ENCODE results near the gene KRR1. TPM values are rescaled to one million over a fixed set of nuclear protein-coding genes. Genes with fewer than 3 reads are reported as not detected.
"Not testable (repeated sequence)": the region's sequence is repeated elsewhere in the genome, so short reads cannot be mapped to it uniquely, and the experiment has no call there.

KRR1 gene
- total RNA-seq, 1 experiment from 2014 or later: 41.6 TPM

- no peaks in the 10 kb centered on the region for H3F3A ChIP-seq (ENCODE audit: insufficient read depth, low read depth)
- H3K4me1 ChIP-seq (replicated peaks; ENCODE audit: insufficient read depth): no peaks in the 10 kb centered on the region; the same call in 1 of the 2 replicates
- no peak overlapping the region for H3K27ac ChIP-seq
- H3K79me2 ChIP-seq (ENCODE audit: low read depth): no peaks in the 10 kb centered on the region
- H4K20me1 ChIP-seq (ENCODE audit: insufficient read depth): no peaks in the 10 kb centered on the region
- no peaks in the 10 kb centered on the region for H3K27me3 ChIP-seq (ENCODE audit: insufficient read depth, low read depth)
- no TSS peak for BruUV-seq (replicated peaks)
- H3K4me3 ChIP-seq: no peak overlapping the region
- H3K9me3 ChIP-seq (ENCODE audit: insufficient read depth, low read depth): 0 out of 2 replicates have a peak, but pooled peaks cover 4% of the 10 kb centered on the region
- CTCF ChIA-PET: no interaction called here
- no peaks in the 10 kb centered on the region for H3K36me3 ChIP-seq (ENCODE audit: low read depth)
- H3K4me2 ChIP-seq: no peak overlapping the region
- peak overlapping the region; percentile 42; the same call in 1 of the 2 replicates for H2AFZ ChIP-seq
- DNase-seq: peak; percentile 3 to 40
- no peaks in the 10 kb centered on the region for H3K9me2 ChIP-seq (ENCODE audit: insufficient read depth)
- POLR2A ChIA-PET (ENCODE audit: unreplicated experiment): interaction anchor here (0.6 kb wide), 2 partner anchors 173 to 564 kb away, joined by 8 read pairs; no protein-coding TSS in a partner anchor
- intact Hi-C loops (cut with micrococcal nuclease; ENCODE audit: unreplicated experiment): loop anchor here (1.0 to 10.0 kb wide), 7 partner anchors 98 to 928 kb away; partner anchors contain the start of gene PHLDA1
- peak; percentile 82 for TF ChIP-seq CTCF (conservative IDR thresholded peaks at IDR 0.05)
- TF ChIP-seq EZH2 (IDR thresholded peaks at IDR 0.05; ENCODE audit: low read depth): no peak
Measured at GRCh38 chr12:75526655-75527511, 15.5 kb upstream of the KRR1 start.

- BruUV-seq (replicated peaks): no TSS peak
Measured at GRCh38 chr12:75525263-75525662, 13.9 kb upstream of the KRR1 start.

GRCh38 chr12:75522124-75522523, 10.7 kb upstream of the KRR1 start:
- H3K27me3 ChIP-seq (ENCODE audit: insufficient read depth, low read depth); CTCF ChIA-PET; DNase-seq; H3K4me3 ChIP-seq; H4K20me1 ChIP-seq (ENCODE audit: insufficient read depth); H3K9me3 ChIP-seq (ENCODE audit: insufficient read depth, low read depth); H3K79me2 ChIP-seq (ENCODE audit: low read depth); H3K9me2 ChIP-seq (ENCODE audit: insufficient read depth); H3F3A ChIP-seq (ENCODE audit: insufficient read depth, low read depth); H3K4me1 ChIP-seq (replicated peaks; ENCODE audit: insufficient read depth); H3K36me3 ChIP-seq (ENCODE audit: low read depth); H3K27ac ChIP-seq; POLR2A ChIA-PET (ENCODE audit: unreplicated experiment); H3K4me2 ChIP-seq; BruUV-seq (replicated peaks); H2AFZ ChIP-seq: not testable (repeated sequence)
- intact Hi-C loops (cut with micrococcal nuclease; ENCODE audit: unreplicated experiment): loop anchor here (10.0 kb wide), 2 partner anchors 103 to 263 kb away; no protein-coding TSS in a partner anchor

More at GRCh38 chr12:75525263-75525662, 13.9 kb upstream of the KRR1 start:
- DNase-seq: no peak
- TF ChIP-seq CTCF (conservative IDR thresholded peaks at IDR 0.05) (no peak; the same call in 1 of the 2 replicates), EZH2 (IDR thresholded peaks at IDR 0.05; ENCODE audit: low read depth) (no peak)
- Histone ChIP-seq H3K4me1 (replicated peaks; ENCODE audit: insufficient read depth) (no peaks in the 10 kb centered on the region; the same call in 1 of the 2 replicates), H4K20me1 (ENCODE audit: insufficient read depth) (no peaks in the 10 kb centered on the region), H3F3A (ENCODE audit: insufficient read depth, low read depth) (no peaks in the 10 kb centered on the region), H3K27me3 (ENCODE audit: insufficient read depth, low read depth) (no peaks in the 10 kb centered on the region), H3K9me3 (ENCODE audit: insufficient read depth, low read depth) (no peaks in the 10 kb centered on the region), H2AFZ (no peak overlapping the region), H3K79me2 (ENCODE audit: low read depth) (no peaks in the 10 kb centered on the region), H3K4me2 (no peak overlapping the region), H3K9me2 (ENCODE audit: insufficient read depth) (no peaks in the 10 kb centered on the region), H3K4me3 (no peak overlapping the region), H3K27ac (no peak overlapping the region), H3K36me3 (ENCODE audit: low read depth) (no peaks in the 10 kb centered on the region)
- ChIA-PET CTCF (interaction anchor here (0.6 kb wide), 1 partner anchor 367 kb away, joined by 3 read pairs; no protein-coding TSS in a partner anchor), POLR2A (ENCODE audit: unreplicated experiment) (no interaction called here)
- intact Hi-C loops (cut with micrococcal nuclease; ENCODE audit: unreplicated experiment): loop anchor here (5.0 to 10.0 kb wide), 4 partner anchors 100 to 292 kb away; no protein-coding TSS in a partner anchor

- intact Hi-C loops (cut with micrococcal nuclease; ENCODE audit: unreplicated experiment): loop anchor here (10.0 kb wide), 2 partner anchors 104 to 264 kb away; no protein-coding TSS in a partner anchor
- H2AFZ ChIP-seq; H3F3A ChIP-seq (ENCODE audit: insufficient read depth, low read depth); H3K27ac ChIP-seq; CTCF ChIA-PET; BruUV-seq (replicated peaks); POLR2A ChIA-PET (ENCODE audit: unreplicated experiment); H4K20me1 ChIP-seq (ENCODE audit: insufficient read depth); H3K4me3 ChIP-seq; H3K27me3 ChIP-seq (ENCODE audit: insufficient read depth, low read depth); H3K9me2 ChIP-seq (ENCODE audit: insufficient read depth); DNase-seq; H3K9me3 ChIP-seq (ENCODE audit: insufficient read depth, low read depth); H3K4me1 ChIP-seq (replicated peaks; ENCODE audit: insufficient read depth); H3K4me2 ChIP-seq; H3K36me3 ChIP-seq (ENCODE audit: low read depth); H3K79me2 ChIP-seq (ENCODE audit: low read depth): not testable (repeated sequence)
Measured at GRCh38 chr12:75521224-75521623, 9.8 kb upstream of the KRR1 start.

Measured in PC-9 (cell line).